CD14-positive monocyte (primary cell): ENCODE results near the gene ZNF384. TPM values are rescaled to one million over a fixed set of nuclear protein-coding genes. Genes with fewer than 3 reads are reported as not detected.
A peak's percentile ranks its signal among the peaks of the same experiment; 100 is the strongest.

ENCODE experiments used
- DNase-seq, 3 donors: peaks; one replicate each; pipeline ENCODE4 v3.0.0-alpha.2; 2011 to 2022
- H2AFZ ChIP-seq: 2 replicates; pipeline ENCODE4 v1.6.0; 2012; ENCODE audit warnings: mild to moderate bottlenecking, low read depth, low read length, inconsistent platforms; ENCODE audit not compliant: insufficient read depth, poor library complexity, severe bottlenecking
- H3K27ac ChIP-seq, 2 donors: 1 replicate in 1 of 2; 2 replicates in 1 of 2; pipeline ENCODE4 v1.5.1; 2012 to 2013; ENCODE audit warnings: low read length in 2 of 2, control low read depth in 1 of 2, inconsistent platforms in 1 of 2, low read depth in 1 of 2, mild to moderate bottlenecking in 1 of 2
- H3K27me3 ChIP-seq, 2 donors: one replicate each; pipeline versions ENCODE4 v1.6.0 to v1.6.1; 2011 to 2013; ENCODE audit warnings: low read length in 2 of 2; ENCODE audit not compliant: control insufficient read depth in 2 of 2, insufficient read depth in 2 of 2
- H3K36me3 ChIP-seq, 2 donors: replicated peaks in 1 of 2; 1 replicate in 1 of 2; 2 replicates in 1 of 2; pipeline versions ENCODE4 v1.5.1 to v1.6.1; 2012 to 2013; ENCODE audit warnings: low read length in 2 of 2, control low read depth in 1 of 2, inconsistent platforms in 1 of 2, mild to moderate bottlenecking in 1 of 2; ENCODE audit not compliant: insufficient read depth in 2 of 2, control insufficient read depth in 1 of 2
- H3K4me1 ChIP-seq, 2 donors: 1 replicate in 1 of 2; 2 replicates in 1 of 2; pipeline versions ENCODE4 v1.5.1 to v1.6.1; 2012 to 2013; ENCODE audit warnings: low read length in 2 of 2, control low read depth in 1 of 2, inconsistent platforms in 1 of 2, mild to moderate bottlenecking in 1 of 2, moderate library complexity in 1 of 2; ENCODE audit not compliant: insufficient read depth in 2 of 2, control insufficient read depth in 1 of 2
- H3K4me2 ChIP-seq: replicated peaks from 2 replicates; pipeline ENCODE3; 2012; ENCODE audit warnings: low read length, moderate library complexity, mild to moderate bottlenecking; ENCODE audit not compliant: poor library complexity, severe bottlenecking; ENCODE audit errors: extremely low read depth
- H3K4me3 ChIP-seq, 3 experiments: fragments of 200-600 bp in 1 of 3; sonication (generic) in 1 of 3; replicated peaks in 1 of 3; 1 replicate in 2 of 3; 2 replicates in 1 of 3; pipeline ENCODE4 v1.5.1; 2011 to 2013; ENCODE audit warnings: low read length in 3 of 3, mild to moderate bottlenecking in 3 of 3, control low read depth in 2 of 3, low read depth in 2 of 3, inconsistent platforms in 1 of 3, moderate library complexity in 1 of 3
- H3K79me2 ChIP-seq: 2 replicates; pipeline ENCODE4 v1.6.0; 2012; ENCODE audit warnings: mild to moderate bottlenecking, control low read depth, inconsistent platforms, low read length, moderate library complexity; ENCODE audit not compliant: insufficient read depth
- H3K9ac ChIP-seq: 2 replicates; pipeline ENCODE4 v1.6.0; 2017; ENCODE audit warnings: low read length, mild to moderate bottlenecking; ENCODE audit not compliant: insufficient read depth, poor library complexity, severe bottlenecking
- H3K9me3 ChIP-seq, 2 donors: replicated peaks in 1 of 2; 1 replicate in 1 of 2; 2 replicates in 1 of 2; pipeline versions ENCODE4 v1.5.1 to v1.6.1; 2012 to 2013; ENCODE audit warnings: low read length in 2 of 2, control low read depth in 1 of 2; ENCODE audit not compliant: control insufficient read depth in 1 of 2, insufficient read depth in 1 of 2
- H4K20me1 ChIP-seq: 2 replicates; pipeline ENCODE4 v1.6.0; 2012; ENCODE audit warnings: mild to moderate bottlenecking, low read length, control low read depth, moderate library complexity; ENCODE audit not compliant: insufficient read depth
- H3K27ac Mint-ChIP-seq, 7 donors: one replicate each; pipeline ENCODE4 v1.8.0; 2020; ENCODE audit warnings: mild to moderate bottlenecking in 7 of 7, mixed read lengths in 7 of 7, moderate library complexity in 6 of 7, inconsistent platforms in 2 of 7
- H3K27me3 Mint-ChIP-seq, 3 donors: one replicate each; pipeline ENCODE4 v1.8.0; 2021 to 2022; ENCODE audit warnings: low read depth in 3 of 3, mild to moderate bottlenecking in 3 of 3, mixed read lengths in 3 of 3, moderate library complexity in 3 of 3, inconsistent platforms in 1 of 3
- H3K36me3 Mint-ChIP-seq, 2 donors: one replicate each; pipeline ENCODE4 v1.8.0; 2020; ENCODE audit warnings: mixed read lengths in 2 of 2, inconsistent platforms in 1 of 2, mild to moderate bottlenecking in 1 of 2
- H3K4me1 Mint-ChIP-seq: one replicate; pipeline ENCODE4 v1.8.0; 2020; ENCODE audit warnings: mild to moderate bottlenecking, mixed read lengths
- H3K4me3 Mint-ChIP-seq, 2 donors: one replicate each; pipeline ENCODE4 v1.8.0; 2020; ENCODE audit warnings: mild to moderate bottlenecking in 2 of 2, mixed read lengths in 2 of 2, moderate library complexity in 1 of 2
- H3K9me3 Mint-ChIP-seq, 7 donors: one replicate each; pipeline ENCODE4 v1.8.0; 2020 to 2022; ENCODE audit warnings: mixed read lengths in 7 of 7, mild to moderate bottlenecking in 6 of 7, moderate library complexity in 6 of 7, inconsistent platforms in 2 of 7
- CTCF ChIP-seq: fragments of 200-600 bp; IDR thresholded peaks from one replicate; pipeline ENCODE4 v1.8.0; 2022; ENCODE audit warnings: antibody characterized with exemption, mild to moderate bottlenecking
- WGBS: methylation state at CpG from one replicate; pipeline ENCODE4 v1.1.5; 2013; ENCODE audit warnings: missing lambda C conversion rate; ENCODE audit not compliant: insufficient coverage; 5-methylcytosine and 5-hydroxymethylcytosine counted together
- intact Hi-C, 2 donors: fragments of 100-400 bp; cut with micrococcal nuclease; formaldehyde crosslinking; loops; one replicate each; pipeline versions ENCODE4 v1.15.0 to v1.15.1; 2023
- polyA plus RNA-seq, 3 donors: library from polyadenylated mRNA; depleted of rRNA in 1 of 3; unstranded in 2 of 3; stranded (reverse) in 1 of 3; fragments of 300-500 nt in 2 of 3; fragments of >200 nt in 1 of 3; fragmentation: Illumina TruSeq in 2 of 3; gene quantifications; 1 replicate in 2 of 3; 2 replicates in 1 of 3; pipeline ENCODE4 v1.2.3, GENCODE V29; 2012 to 2021

ZNF384 gene
- polyA plus RNA-seq, 3 donors = 9.6 to 87.0 (median 10.9) TPM

GRCh38 chr12:6644257-6644596 lies 44.9 kb downstream of the ZNF384 start:
- H3K4me3 ChIP-seq = peak overlapping the region; percentile 17 to 72 (median 30)
- peak overlapping the region; percentile 60 for H3K9ac ChIP-seq

GRCh38 chr12:6643569-6644256 lies 45.5 kb downstream of the ZNF384 start:
- intact Hi-C loops = loop anchor here in 1 of 2 donors (10.0 kb wide), 1 partner anchor 51 kb away; no protein-coding TSS in a partner anchor

More at GRCh38 chr12:6644257-6644596, 44.9 kb downstream of the ZNF384 start:
- no peaks in the 10 kb centered on the region for H3K9me3 ChIP-seq
- peaks cover 0 to 2% (median 0%) of the 10 kb centered on the region in 3 donors for H3K27me3 Mint-ChIP-seq
- peaks cover 62% of the 10 kb centered on the region for H3K4me1 Mint-ChIP-seq
- peaks cover 10% of the 10 kb centered on the region for H3K79me2 ChIP-seq
- peak; percentile 87 to 94 (median 93) for DNase-seq
- H3K27ac ChIP-seq = peak overlapping the region; percentile 80 to 95
- H3K36me3 ChIP-seq = peaks cover 7 to 8% of the 10 kb centered on the region in 2 donors
- peak overlapping the region; percentile 93 to 97 (median 94) for H3K27ac Mint-ChIP-seq
- TF ChIP-seq CTCF = no peak
- H3K9me3 Mint-ChIP-seq = peaks cover 0 to 2% (median 0%) of the 10 kb centered on the region in 7 donors
- H3K4me1 ChIP-seq = peaks cover 50 to 77% of the 10 kb centered on the region in 2 donors
- intact Hi-C loops = loop anchor here in 1 of 2 donors (10.0 kb wide), 1 partner anchor 51 kb away; no protein-coding TSS in a partner anchor
- H3K27me3 ChIP-seq = no peaks in the 10 kb centered on the region
- H3K36me3 Mint-ChIP-seq = peaks cover 6 to 12% of the 10 kb centered on the region in 2 donors
- peak overlapping the region; percentile 81 for H2AFZ ChIP-seq
- no peaks in the 10 kb centered on the region for H4K20me1 ChIP-seq
- peak overlapping the region; percentile 70 to 89 for H3K4me3 Mint-ChIP-seq
- H3K4me2 ChIP-seq = peak overlapping the region; percentile 80
- WGBS = 26% methylated on average over 2 of the region's 6 CpGs

More at GRCh38 chr12:6643569-6644256, 45.5 kb downstream of the ZNF384 start:
- peaks cover 10% of the 10 kb centered on the region for H3K79me2 ChIP-seq
- peaks cover 0 to 2% (median 0%) of the 10 kb centered on the region in 7 donors for H3K9me3 Mint-ChIP-seq
- peak overlapping the region; percentile 80 to 95 for H3K27ac ChIP-seq
- no peaks in the 10 kb centered on the region for H4K20me1 ChIP-seq
- peaks cover 67% of the 10 kb centered on the region for H3K4me1 Mint-ChIP-seq
- TF ChIP-seq CTCF = no peak
- H3K4me3 ChIP-seq = peak overlapping the region; percentile 9 to 72 (median 12)
- H3K27me3 Mint-ChIP-seq = peaks cover 0 to 2% (median 0%) of the 10 kb centered on the region in 3 donors
- H3K4me2 ChIP-seq = peak overlapping the region; percentile 80
- WGBS = 0% methylated on average over 3 of the region's 6 CpGs
- H3K4me3 Mint-ChIP-seq = peak overlapping the region; percentile 70 to 89
- peak overlapping the region; percentile 81 for H2AFZ ChIP-seq
- peaks cover 7 to 8% of the 10 kb centered on the region in 2 donors for H3K36me3 ChIP-seq
- peak overlapping the region; percentile 60 for H3K9ac ChIP-seq
- DNase-seq = peak; percentile 68 to 88 (median 79)
- peak overlapping the region; percentile 93 to 97 (median 94) for H3K27ac Mint-ChIP-seq
- no peaks in the 10 kb centered on the region for H3K9me3 ChIP-seq
- H3K27me3 ChIP-seq = no peaks in the 10 kb centered on the region
- H3K36me3 Mint-ChIP-seq = peaks cover 6 to 11% of the 10 kb centered on the region in 2 donors
- peaks cover 56 to 83% of the 10 kb centered on the region in 2 donors for H3K4me1 ChIP-seq
